Stimulated activated CD4-positive, alpha-beta T cell treated with anti-CD3 and anti-CD28 coated beads, Interleukin-4, amount 100 ng/mL, for 48 hours (primary cell): Measurements from ENCODE around the gene ATP5IF1.

Experiments used
- DNase-seq, 2 donors: peaks; one replicate each; pipeline ENCODE4 v3.0.0-alpha.2; 2020; ENCODE audit warnings: low read depth in 2 of 2

Gene ATP5IF1

GRCh38 chr1:28235755-28236655, at the start of gene ATP5IF1:
Gene ATP5IF1 (plus strand): TSS chr1:28236124. CDS start chr1:28236184, 60 bp downstream.
- peak; percentile 87 to 95 for DNase-seq

- DNase-seq = no peak
These were observed 45.5 kb upstream of the ATP5IF1 start for GRCh38 chr1:28190337-28190979.

- no peak for DNase-seq
These were observed 44.8 kb upstream of the ATP5IF1 start for GRCh38 chr1:28190996-28191645.

GRCh38 chr1:28193701-28194161, 42.2 kb upstream of the ATP5IF1 start:
- DNase-seq = no peak

- DNase-seq = no peak
These were observed 41.4 kb upstream of the ATP5IF1 start for GRCh38 chr1:28194326-28195035.

- no peak for DNase-seq
These were observed 40.1 kb upstream of the ATP5IF1 start for GRCh38 chr1:28195780-28196179.

- no peak for DNase-seq
These were observed 39.6 kb upstream of the ATP5IF1 start for GRCh38 chr1:28196330-28196729.

GRCh38 chr1:28197682-28198415, 38.1 kb upstream of the ATP5IF1 start:
- DNase-seq = no peak

GRCh38 chr1:28199328-28200233, 36.3 kb upstream of the ATP5IF1 start:
- DNase-seq = peak; percentile 39 to 40

- DNase-seq = no peak
These were observed 35.6 kb upstream of the ATP5IF1 start for GRCh38 chr1:28200234-28200873.

GRCh38 chr1:28205243-28205642, 30.7 kb upstream of the ATP5IF1 start:
- no peak for DNase-seq

- peak; percentile 26 to 38 for DNase-seq
These were observed 27.0 kb upstream of the ATP5IF1 start for GRCh38 chr1:28208818-28209441.

GRCh38 chr1:28209700-28210099, 26.2 kb upstream of the ATP5IF1 start:
- no peak for DNase-seq

GRCh38 chr1:28213315-28213714, 22.6 kb upstream of the ATP5IF1 start:
- DNase-seq = no peak

- DNase-seq = no peak
These were observed 6.8 kb upstream of the ATP5IF1 start for GRCh38 chr1:28229089-28229488.

GRCh38 chr1:28229996-28230395, 5.9 kb upstream of the ATP5IF1 start:
- DNase-seq = no peak

- DNase-seq = peak; percentile 94 to 97
These were observed 3.2 kb upstream of the ATP5IF1 start, which contains the start of gene DNAJC8 for GRCh38 chr1:28232558-28233263. Gene DNAJC8 (minus strand): TSS chr1:28233029. CDS start chr1:28232998, 31 bp downstream.

- DNase-seq = no peak
These were observed 2.7 kb upstream of the ATP5IF1 start for GRCh38 chr1:28233264-28233606.
